ENCODE results near the gene ANO3.

GRCh38 chr11:26712497-26712896 lies 380.6 kb downstream of the ANO3 start:
- TF ChIP-seq POLR2A (IDR thresholded peaks at IDR 0.05; ENCODE audit: low read length), result no peak
- TF ChIP-seq GATA1 (IDR thresholded peaks at IDR 0.05; ENCODE audit: low read depth, low read length), result no peak
